K562 (cell line): ENCODE results near the gene DLX6.

Source experiments
- ADNP ChIP-seq: fragments of 200-800 bp; sonication (Bioruptor generic); IDR thresholded peaks from 2 replicates; pipeline ENCODE4 v1.6.1; 2016; ENCODE audit warnings: missing genetic modification characterization, missing compliant biosample characterization
- ARNT ChIP-seq, 2 experiments: fragments of 450-650 bp; IDR thresholded peaks; 2 replicates each; pipeline ENCODE4 v1.6.1; 2016; ENCODE audit warnings: mild to moderate bottlenecking in 1 of 2
- CBX3 ChIP-seq, 2 experiments: IDR thresholded peaks; 1 replicate in 1 of 2; 2 replicates in 1 of 2; pipeline ENCODE4 v1.6.1; 2012; ENCODE audit warnings: inconsistent platforms in 2 of 2, low read length in 2 of 2, borderline replicate concordance in 1 of 2, control low read depth in 1 of 2
- CEBPB ChIP-seq: fragments of 450-650 bp; IDR thresholded peaks from 2 replicates; pipeline ENCODE4 v1.6.1; 2016; ENCODE audit warnings: missing genetic modification characterization, missing compliant biosample characterization
- ELF4 ChIP-seq: fragments of 450-650 bp; formaldehyde crosslinking; IDR thresholded peaks from 2 replicates; pipeline ENCODE4 v1.4.0; 2022; ENCODE audit warnings: missing genetic modification characterization
- FOXA1 ChIP-seq: fragments of 450-650 bp; IDR thresholded peaks from 2 replicates; pipeline ENCODE4 v1.6.1; 2016; ENCODE audit warnings: mild to moderate bottlenecking, borderline replicate concordance
- JUN ChIP-seq, 2 experiments: sonication (generic) in 1 of 2; formaldehyde crosslinking in 1 of 2; IDR thresholded peaks; 2 replicates each; pipeline versions ENCODE4 v1.6.1 to v1.8.0; 2012 to 2022; ENCODE audit warnings: borderline replicate concordance in 2 of 2, mild to moderate bottlenecking in 2 of 2, improper control_type of control experiment in 1 of 2, low read depth in 1 of 2, low read length in 1 of 2, missing genetic modification reagents in 1 of 2
- NFYB ChIP-seq: IDR thresholded peaks from 2 replicates; pipeline ENCODE4 v1.6.1; 2011; ENCODE audit warnings: mild to moderate bottlenecking, moderate library complexity; ENCODE audit not compliant: insufficient read length; ENCODE audit errors: extremely low read depth
- POLR2A ChIP-seq: fragments of 450-650 bp; conservative IDR thresholded peaks from 2 replicates; pipeline ENCODE4 v1.6.1; 2016
- SIN3A ChIP-seq, 2 experiments: fragments of 150-350 bp in 1 of 2; IDR thresholded peaks; 2 replicates each; pipeline ENCODE4 v1.6.1; 2011 to 2016; ENCODE audit warnings: borderline replicate concordance in 2 of 2, low read depth in 2 of 2, low read length in 2 of 2, mild to moderate bottlenecking in 2 of 2, moderate library complexity in 2 of 2; ENCODE audit not compliant: control insufficient read depth in 1 of 2
- ZFP30 ChIP-seq: fragments of 250-450 bp; sonication (Bioruptor Pico); IDR thresholded peaks from 2 replicates; pipeline ENCODE4 v1.8.0; 2022; ENCODE audit warnings: moderate library complexity, mild to moderate bottlenecking, inconsistent platforms, borderline replicate concordance
- TF ChIP-seq, protein P1 (sequence below): fragments of 250-450 bp; sonication (Bioruptor Pico); IDR thresholded peaks from 2 replicates; pipeline ENCODE4 v1.5.0; 2021; ENCODE audit warnings: mild to moderate bottlenecking, moderate library complexity
- TF ChIP-seq, protein P2 (sequence below), 3 experiments: IDR thresholded peaks in 2 of 3; conservative IDR thresholded peaks in 1 of 3; 2 replicates each; pipeline ENCODE4 v1.5.1; 2011 to 2012; ENCODE audit warnings: low read length in 3 of 3, mild to moderate bottlenecking in 3 of 3, control low read depth in 2 of 3, improper control_type of control experiment in 1 of 3, inconsistent platforms in 1 of 3, low read depth in 1 of 3, mixed read lengths in 1 of 3, moderate library complexity in 1 of 3; ENCODE audit not compliant: insufficient read depth in 2 of 3
- TF ChIP-seq, protein P3 (sequence below): sonication (generic); formaldehyde crosslinking; IDR thresholded peaks from 2 replicates; pipeline ENCODE4 v1.4.0; 2020; ENCODE audit warnings: mild to moderate bottlenecking, missing genetic modification reagents

DNA sequence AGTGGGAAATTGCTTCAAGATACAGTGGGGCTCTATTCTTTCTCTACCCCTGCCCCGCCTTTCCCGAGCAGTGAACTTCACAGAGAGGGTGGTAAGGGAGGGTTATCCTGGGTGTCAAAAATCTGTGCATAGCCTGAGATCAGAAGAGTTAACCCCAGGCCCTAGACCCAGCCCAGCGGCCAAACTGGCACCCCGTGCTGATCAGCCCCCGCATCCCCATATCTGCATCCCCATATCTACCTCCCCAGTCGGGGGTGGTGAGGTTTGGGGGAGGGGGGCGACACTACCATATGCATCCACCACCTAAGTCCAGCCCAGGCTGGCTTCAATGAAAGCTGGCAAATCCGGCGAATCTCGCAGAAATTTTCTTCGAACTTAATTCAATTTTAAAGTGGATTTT lies 7.0 kb upstream of the DLX6 start:
- TF ChIP-seq CBX3 (IDR thresholded peaks at IDR 0.05; ENCODE audit: borderline replicate concordance in 1 of 2, low read length in 2 of 2) (no peak), ADNP (no peak), CEBPB (tag) (no peak), NFYB (no peak), ELF4 (CRISPR knock-in tag) (no peak), ARNT (IDR thresholded peaks at IDR 0.05) (no peak), FOXA1 (no peak), SIN3A (IDR thresholded peaks at IDR 0.05; ENCODE audit: borderline replicate concordance in 2 of 2, control insufficient read depth in 1 of 2, low read depth in 2 of 2, low read length in 2 of 2) (no peak), ZFP30 (CRISPR knock-in tag) (no peak), POLR2A (no peak), JUN (IDR thresholded peaks at IDR 0.05; ENCODE audit: borderline replicate concordance, low read depth, low read length) (no peak), JUN (CRISPR knock-in tag; IDR thresholded peaks at IDR 0.05; ENCODE audit: borderline replicate concordance) (no peak)
- TF ChIP-seq, protein P1, sequence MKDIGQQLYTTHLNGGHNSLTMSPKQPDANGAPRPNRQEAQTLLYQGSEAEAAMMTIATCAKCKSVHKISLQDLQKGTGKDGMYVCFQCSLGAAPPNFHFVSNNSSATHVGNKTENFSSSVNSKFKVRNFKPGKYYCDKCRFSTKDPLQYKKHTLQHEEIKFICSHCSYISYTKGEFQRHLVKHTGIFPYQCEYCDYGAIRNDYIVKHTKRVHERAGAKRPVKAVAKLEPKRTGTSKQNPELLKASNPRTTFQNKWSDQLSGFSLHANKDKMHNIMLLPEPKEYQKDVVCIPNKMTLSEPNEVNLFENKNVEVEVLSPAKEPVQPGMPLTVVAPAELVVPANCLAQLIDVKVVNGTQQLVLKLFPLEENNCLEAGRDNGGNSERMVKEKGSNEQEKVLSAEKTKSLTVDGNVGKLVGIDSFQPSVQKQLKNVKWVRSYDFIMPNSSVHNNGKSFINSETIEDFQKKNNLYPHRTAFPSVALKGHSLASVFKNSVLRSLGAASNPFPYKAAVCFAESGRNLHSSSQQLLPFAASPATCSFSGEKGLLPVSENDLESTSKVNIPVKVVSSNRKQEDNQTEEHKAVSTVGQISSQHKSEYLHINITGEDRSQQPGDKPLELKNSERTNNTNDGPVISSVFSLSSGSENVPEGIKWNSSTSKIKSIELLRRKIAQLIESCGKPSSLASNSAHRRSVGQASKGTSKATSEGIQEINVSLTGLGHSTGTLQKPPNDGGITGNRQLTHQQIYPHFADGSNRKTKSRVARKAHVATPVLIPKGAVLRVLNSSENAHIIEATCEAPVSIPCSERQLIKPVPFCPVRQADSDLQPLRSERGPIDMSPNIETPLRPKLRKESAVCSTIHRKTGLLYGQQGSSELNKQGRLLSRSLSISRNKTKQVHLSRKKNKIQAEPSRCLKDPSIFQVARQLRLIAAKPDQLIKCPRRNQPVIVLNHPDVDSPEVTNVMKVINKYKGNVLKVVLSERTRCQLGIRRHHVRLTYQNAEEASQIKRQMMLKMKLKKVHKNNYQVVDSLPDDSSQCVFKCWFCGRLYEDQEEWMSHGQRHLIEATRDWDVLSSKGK (CRISPR knock-in tag): no peak
- TF ChIP-seq, protein P2, sequence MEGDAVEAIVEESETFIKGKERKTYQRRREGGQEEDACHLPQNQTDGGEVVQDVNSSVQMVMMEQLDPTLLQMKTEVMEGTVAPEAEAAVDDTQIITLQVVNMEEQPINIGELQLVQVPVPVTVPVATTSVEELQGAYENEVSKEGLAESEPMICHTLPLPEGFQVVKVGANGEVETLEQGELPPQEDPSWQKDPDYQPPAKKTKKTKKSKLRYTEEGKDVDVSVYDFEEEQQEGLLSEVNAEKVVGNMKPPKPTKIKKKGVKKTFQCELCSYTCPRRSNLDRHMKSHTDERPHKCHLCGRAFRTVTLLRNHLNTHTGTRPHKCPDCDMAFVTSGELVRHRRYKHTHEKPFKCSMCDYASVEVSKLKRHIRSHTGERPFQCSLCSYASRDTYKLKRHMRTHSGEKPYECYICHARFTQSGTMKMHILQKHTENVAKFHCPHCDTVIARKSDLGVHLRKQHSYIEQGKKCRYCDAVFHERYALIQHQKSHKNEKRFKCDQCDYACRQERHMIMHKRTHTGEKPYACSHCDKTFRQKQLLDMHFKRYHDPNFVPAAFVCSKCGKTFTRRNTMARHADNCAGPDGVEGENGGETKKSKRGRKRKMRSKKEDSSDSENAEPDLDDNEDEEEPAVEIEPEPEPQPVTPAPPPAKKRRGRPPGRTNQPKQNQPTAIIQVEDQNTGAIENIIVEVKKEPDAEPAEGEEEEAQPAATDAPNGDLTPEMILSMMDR (IDR thresholded peaks at IDR 0.05 in 2 of 3, conservative IDR thresholded peaks at IDR 0.05 in 1 of 3; ENCODE audit: insufficient read depth in 2 of 3, low read depth in 1 of 3, low read length in 3 of 3): no peak
- TF ChIP-seq, protein P3, sequence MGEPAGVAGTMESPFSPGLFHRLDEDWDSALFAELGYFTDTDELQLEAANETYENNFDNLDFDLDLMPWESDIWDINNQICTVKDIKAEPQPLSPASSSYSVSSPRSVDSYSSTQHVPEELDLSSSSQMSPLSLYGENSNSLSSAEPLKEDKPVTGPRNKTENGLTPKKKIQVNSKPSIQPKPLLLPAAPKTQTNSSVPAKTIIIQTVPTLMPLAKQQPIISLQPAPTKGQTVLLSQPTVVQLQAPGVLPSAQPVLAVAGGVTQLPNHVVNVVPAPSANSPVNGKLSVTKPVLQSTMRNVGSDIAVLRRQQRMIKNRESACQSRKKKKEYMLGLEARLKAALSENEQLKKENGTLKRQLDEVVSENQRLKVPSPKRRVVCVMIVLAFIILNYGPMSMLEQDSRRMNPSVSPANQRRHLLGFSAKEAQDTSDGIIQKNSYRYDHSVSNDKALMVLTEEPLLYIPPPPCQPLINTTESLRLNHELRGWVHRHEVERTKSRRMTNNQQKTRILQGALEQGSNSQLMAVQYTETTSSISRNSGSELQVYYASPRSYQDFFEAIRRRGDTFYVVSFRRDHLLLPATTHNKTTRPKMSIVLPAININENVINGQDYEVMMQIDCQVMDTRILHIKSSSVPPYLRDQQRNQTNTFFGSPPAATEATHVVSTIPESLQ (CRISPR knock-in tag): no peak
